ENCODE measurements around the gene DNAJA2.

- TF ChIP-seq, protein P1, sequence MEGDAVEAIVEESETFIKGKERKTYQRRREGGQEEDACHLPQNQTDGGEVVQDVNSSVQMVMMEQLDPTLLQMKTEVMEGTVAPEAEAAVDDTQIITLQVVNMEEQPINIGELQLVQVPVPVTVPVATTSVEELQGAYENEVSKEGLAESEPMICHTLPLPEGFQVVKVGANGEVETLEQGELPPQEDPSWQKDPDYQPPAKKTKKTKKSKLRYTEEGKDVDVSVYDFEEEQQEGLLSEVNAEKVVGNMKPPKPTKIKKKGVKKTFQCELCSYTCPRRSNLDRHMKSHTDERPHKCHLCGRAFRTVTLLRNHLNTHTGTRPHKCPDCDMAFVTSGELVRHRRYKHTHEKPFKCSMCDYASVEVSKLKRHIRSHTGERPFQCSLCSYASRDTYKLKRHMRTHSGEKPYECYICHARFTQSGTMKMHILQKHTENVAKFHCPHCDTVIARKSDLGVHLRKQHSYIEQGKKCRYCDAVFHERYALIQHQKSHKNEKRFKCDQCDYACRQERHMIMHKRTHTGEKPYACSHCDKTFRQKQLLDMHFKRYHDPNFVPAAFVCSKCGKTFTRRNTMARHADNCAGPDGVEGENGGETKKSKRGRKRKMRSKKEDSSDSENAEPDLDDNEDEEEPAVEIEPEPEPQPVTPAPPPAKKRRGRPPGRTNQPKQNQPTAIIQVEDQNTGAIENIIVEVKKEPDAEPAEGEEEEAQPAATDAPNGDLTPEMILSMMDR (conservative IDR thresholded peaks at IDR 0.05; ENCODE audit: low read depth, low read length) = no peak
- TF ChIP-seq EZH2 (IDR thresholded peaks at IDR 0.05; ENCODE audit: borderline replicate concordance, low read depth, low read length, poor library complexity, severe bottlenecking) = no peak
Observed at GRCh38 chr16:47016700-47017133, 43.2 kb upstream of the DNAJA2 start.
